HG03045 (cell line): ENCODE measurements around the gene SYT9.

Experiments used
- ATAC-seq: cut with Tn5 transposase; IDR thresholded peaks from one replicate; pipeline ENCODE4 v1.9.1; 2021; ENCODE audit warnings: mild to moderate bottlenecking, moderate library complexity; ENCODE audit not compliant: unreplicated experiment

The SYT9 gene

GRCh38 chr11:7270233-7270865 is 18.6 kb downstream of the SYT9 start:
- no peak for ATAC-seq

- ATAC-seq, result no peak
Measured at GRCh38 chr11:7272373-7272772, 20.7 kb downstream of the SYT9 start.

GRCh38 chr11:7275133-7275532 is 23.4 kb downstream of the SYT9 start:
- ATAC-seq, result no peak

GRCh38 chr11:7278314-7278917 is 26.7 kb downstream of the SYT9 start:
- no peak for ATAC-seq

DNA sequence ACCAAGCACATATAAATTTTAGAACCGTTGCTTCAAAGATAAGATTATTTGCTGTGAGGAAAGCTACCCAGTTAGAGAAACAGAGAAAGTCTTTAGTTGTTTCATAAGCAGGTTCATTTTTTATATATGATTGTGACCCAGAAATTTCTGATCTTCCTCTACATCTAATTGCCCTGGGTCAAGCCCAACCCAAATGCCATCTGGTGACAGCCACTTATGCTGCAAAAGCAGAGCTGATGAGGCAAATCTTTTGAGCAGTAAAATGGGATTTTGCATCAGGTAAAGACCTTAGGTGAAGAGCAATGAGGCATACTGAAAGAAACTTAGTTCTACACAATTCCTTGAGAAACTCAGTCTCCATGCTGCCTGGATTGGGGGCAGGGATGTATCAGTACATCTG is 28.0 kb downstream of the SYT9 start:
- no peak for ATAC-seq

DNA sequence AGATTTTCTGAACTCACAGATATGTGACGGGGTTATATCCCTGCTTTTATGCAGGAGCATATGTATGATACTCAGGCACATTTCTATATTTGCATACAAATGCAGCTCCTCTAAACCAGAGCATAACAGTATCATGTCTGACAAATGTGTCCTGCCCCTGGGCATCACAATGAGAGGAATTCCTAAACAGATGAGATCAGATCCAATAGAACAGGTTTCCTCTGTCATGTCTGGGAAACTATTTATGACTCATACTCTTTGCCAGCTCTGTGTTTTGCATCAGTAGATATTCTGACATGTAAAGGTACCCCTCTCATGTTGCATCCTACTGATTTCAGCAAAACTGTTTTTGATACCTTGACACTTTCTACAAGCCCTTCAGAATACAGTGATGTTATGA is 29.4 kb downstream of the SYT9 start:
- no peak for ATAC-seq

GRCh38 chr11:7281809-7282208 is 30.1 kb downstream of the SYT9 start:
- ATAC-seq, result no peak

GRCh38 chr11:7286178-7286577 is 34.5 kb downstream of the SYT9 start:
- ATAC-seq, result no peak

- no peak for ATAC-seq
Measured at GRCh38 chr11:7291100-7291829, 39.6 kb downstream of the SYT9 start.

DNA sequence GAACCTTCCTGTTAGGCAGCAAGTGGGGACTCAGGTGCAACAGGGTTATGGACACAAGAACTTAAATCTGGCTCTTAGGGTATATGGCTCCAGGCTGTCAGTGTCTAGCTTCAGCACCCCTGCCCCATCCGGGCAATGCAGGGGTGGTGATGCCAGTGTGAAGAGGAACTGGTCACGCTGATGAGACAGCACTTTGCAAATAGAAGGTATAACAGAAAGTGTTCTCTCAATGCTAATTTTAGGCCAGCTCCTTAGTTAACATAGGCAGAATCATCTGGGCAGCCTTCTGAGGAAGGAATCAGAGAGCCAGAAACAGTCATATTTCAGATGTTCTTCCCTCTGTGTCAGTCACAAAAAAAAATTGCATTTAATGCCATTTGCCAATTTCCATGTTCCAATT is 41.2 kb downstream of the SYT9 start:
- ATAC-seq, result no peak

GRCh38 chr11:7299393-7299792 is 47.7 kb downstream of the SYT9 start:
- no peak for ATAC-seq

GRCh38 chr11:7300281-7300680 is 48.6 kb downstream of the SYT9 start:
- ATAC-seq, result no peak

GRCh38 chr11:7303146-7303545 is 51.4 kb downstream of the SYT9 start:
- ATAC-seq, result no peak

- ATAC-seq, result no peak
Measured at GRCh38 chr11:7306900-7307299, 55.2 kb downstream of the SYT9 start.

DNA sequence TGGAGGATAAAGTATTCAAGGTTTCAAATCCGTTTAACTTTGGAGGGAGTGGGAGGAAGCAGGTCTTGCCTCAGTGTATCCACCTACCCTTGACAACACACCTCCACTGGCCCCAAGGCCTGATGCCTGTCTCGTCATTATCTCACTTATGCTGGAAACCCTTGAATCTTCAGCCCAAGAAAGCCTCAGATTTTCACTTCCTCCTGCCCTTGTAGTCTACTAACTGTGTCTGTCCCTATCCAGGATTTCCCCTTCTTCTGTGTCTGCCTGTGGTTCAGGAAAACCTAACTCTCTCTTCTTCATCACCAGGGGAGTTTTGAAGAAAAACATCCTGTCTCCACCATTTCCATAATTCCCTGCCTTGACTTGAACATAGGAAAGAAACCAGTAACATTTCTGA is 56.1 kb downstream of the SYT9 start:
- no peak for ATAC-seq

DNA sequence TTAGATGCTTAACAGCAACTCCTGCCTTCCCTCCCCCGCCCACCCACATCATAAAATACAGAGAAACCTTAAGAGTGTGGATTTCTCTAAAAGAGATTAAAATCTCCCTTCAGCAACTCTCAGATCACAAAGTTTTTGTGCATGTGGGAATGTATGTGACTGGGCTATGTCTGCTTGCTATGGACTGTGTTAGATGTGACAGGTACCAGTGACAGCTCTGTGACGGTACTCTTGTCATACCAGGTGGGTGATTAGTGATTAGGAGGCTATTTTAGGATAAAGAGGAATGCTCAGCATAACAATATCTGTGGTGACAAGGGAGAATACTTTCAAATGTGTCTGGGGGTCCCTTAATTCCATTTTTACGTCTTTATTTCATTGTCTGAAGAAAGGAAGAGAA is 60.2 kb downstream of the SYT9 start:
- ATAC-seq, result no peak

- ATAC-seq, result no peak
Measured at GRCh38 chr11:7314811-7315604, 63.3 kb downstream of the SYT9 start.

GRCh38 chr11:7319501-7319900 is 67.8 kb downstream of the SYT9 start:
- ATAC-seq, result no peak

DNA sequence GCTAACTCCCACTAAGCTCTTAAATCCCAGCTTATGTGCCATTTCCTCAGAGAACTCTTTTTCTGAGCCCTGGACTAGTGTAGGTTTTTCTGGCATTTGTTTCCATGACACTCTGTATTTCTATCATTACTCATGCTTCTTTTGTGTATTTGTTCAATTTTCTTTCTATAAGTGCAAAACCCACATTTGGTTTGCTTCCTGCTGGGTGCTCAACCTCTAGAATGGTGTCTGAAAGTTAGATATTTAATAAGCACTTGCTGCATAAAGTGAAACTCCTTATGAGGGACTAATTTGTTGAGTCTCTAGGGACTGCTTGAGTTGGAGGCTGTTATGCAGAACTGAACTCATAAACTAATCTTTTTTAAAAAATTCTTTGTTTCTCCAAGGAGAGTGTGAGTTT is 68.6 kb downstream of the SYT9 start:
- ATAC-seq, result no peak

GRCh38 chr11:7321473-7322450 is 70.1 kb downstream of the SYT9 start:
- ATAC-seq, result no peak
